ENCODE measurements around the gene ZNF747.

Gene ZNF747

GRCh38 chr16:30556125-30556473 is 21.4 kb upstream of the ZNF747 start:
- Histone ChIP-seq H3K36me3 (ENCODE audit: insufficient read depth, low read length) (no peaks in the 10 kb centered on the region), H2AFZ (ENCODE audit: low read length, unreplicated experiment) (no peak overlapping the region), H3K27me3 (ENCODE audit: insufficient read depth, low read length) (no peaks in the 10 kb centered on the region), H3K79me2 (ENCODE audit: control insufficient read depth, insufficient read depth, low read length, unreplicated experiment) (peaks cover 7% of the 10 kb centered on the region), H3K4me1 (ENCODE audit: control insufficient read depth, insufficient read depth, low read length, unreplicated experiment) (no peaks in the 10 kb centered on the region), H3K4me3 (ENCODE audit: low read depth, low read length) (no peak overlapping the region), H3K27ac (ENCODE audit: low read depth, low read length) (no peak overlapping the region)

- Histone ChIP-seq H3K4me3 (ENCODE audit: low read depth, low read length) (no peak overlapping the region), H3K27me3 (ENCODE audit: insufficient read depth, low read length) (no peaks in the 10 kb centered on the region), H3K4me1 (ENCODE audit: control insufficient read depth, insufficient read depth, low read length, unreplicated experiment) (no peaks in the 10 kb centered on the region), H3K27ac (ENCODE audit: low read depth, low read length) (no peak overlapping the region), H2AFZ (ENCODE audit: low read length, unreplicated experiment) (no peak overlapping the region), H3K79me2 (ENCODE audit: control insufficient read depth, insufficient read depth, low read length, unreplicated experiment) (peaks cover 7% of the 10 kb centered on the region), H3K36me3 (ENCODE audit: insufficient read depth, low read length) (no peaks in the 10 kb centered on the region)
These were observed 20.9 kb upstream of the ZNF747 start for GRCh38 chr16:30555315-30556124.

- H3K4me3 ChIP-seq (ENCODE audit: low read depth, low read length): no peak overlapping the region
- H3K4me1 ChIP-seq (ENCODE audit: control insufficient read depth, insufficient read depth, low read length, unreplicated experiment): no peaks in the 10 kb centered on the region
- no peak overlapping the region for H2AFZ ChIP-seq (ENCODE audit: low read length, unreplicated experiment)
- H3K27me3 ChIP-seq (ENCODE audit: insufficient read depth, low read length): no peaks in the 10 kb centered on the region
- no peak overlapping the region for H3K27ac ChIP-seq (ENCODE audit: low read depth, low read length)
- H3K36me3 ChIP-seq (ENCODE audit: insufficient read depth, low read length): no peaks in the 10 kb centered on the region
- peaks cover 7% of the 10 kb centered on the region for H3K79me2 ChIP-seq (ENCODE audit: control insufficient read depth, insufficient read depth, low read length, unreplicated experiment)
These were observed 20.1 kb upstream of the ZNF747 start for GRCh38 chr16:30554557-30555314.

GRCh38 chr16:30553393-30553899 is 18.8 kb upstream of the ZNF747 start:
- Histone ChIP-seq H3K4me3 (ENCODE audit: low read depth, low read length) (no peak overlapping the region), H3K79me2 (ENCODE audit: control insufficient read depth, insufficient read depth, low read length, unreplicated experiment) (peaks cover 7% of the 10 kb centered on the region), H3K27me3 (ENCODE audit: insufficient read depth, low read length) (no peaks in the 10 kb centered on the region), H3K27ac (ENCODE audit: low read depth, low read length) (no peak overlapping the region), H2AFZ (ENCODE audit: low read length, unreplicated experiment) (no peak overlapping the region), H3K36me3 (ENCODE audit: insufficient read depth, low read length) (no peaks in the 10 kb centered on the region), H3K4me1 (ENCODE audit: control insufficient read depth, insufficient read depth, low read length, unreplicated experiment) (peaks cover 8% of the 10 kb centered on the region)

- H3K27me3 ChIP-seq (ENCODE audit: insufficient read depth, low read length): no peaks in the 10 kb centered on the region
- peaks cover 8% of the 10 kb centered on the region for H3K4me1 ChIP-seq (ENCODE audit: control insufficient read depth, insufficient read depth, low read length, unreplicated experiment)
- H3K27ac ChIP-seq (ENCODE audit: low read depth, low read length): no peak overlapping the region
- no peak overlapping the region for H3K4me3 ChIP-seq (ENCODE audit: low read depth, low read length)
- no peak overlapping the region for H2AFZ ChIP-seq (ENCODE audit: low read length, unreplicated experiment)
- peaks cover 7% of the 10 kb centered on the region for H3K79me2 ChIP-seq (ENCODE audit: control insufficient read depth, insufficient read depth, low read length, unreplicated experiment)
- H3K36me3 ChIP-seq (ENCODE audit: insufficient read depth, low read length): no peaks in the 10 kb centered on the region
These were observed 18.3 kb upstream of the ZNF747 start for GRCh38 chr16:30552956-30553355.

- Histone ChIP-seq H3K27ac (ENCODE audit: low read depth, low read length) (no peak overlapping the region), H3K36me3 (ENCODE audit: insufficient read depth, low read length) (no peaks in the 10 kb centered on the region), H3K79me2 (ENCODE audit: control insufficient read depth, insufficient read depth, low read length, unreplicated experiment) (no peaks in the 10 kb centered on the region), H2AFZ (ENCODE audit: low read length, unreplicated experiment) (no peak overlapping the region), H3K4me1 (ENCODE audit: control insufficient read depth, insufficient read depth, low read length, unreplicated experiment) (peaks cover 8% of the 10 kb centered on the region), H3K27me3 (ENCODE audit: insufficient read depth, low read length) (no peaks in the 10 kb centered on the region), H3K4me3 (ENCODE audit: low read depth, low read length) (no peak overlapping the region)
These were observed 17.1 kb upstream of the ZNF747 start for GRCh38 chr16:30551781-30552180.

- Histone ChIP-seq H3K4me1 (ENCODE audit: control insufficient read depth, insufficient read depth, low read length, unreplicated experiment) (peaks cover 8% of the 10 kb centered on the region), H3K27me3 (ENCODE audit: insufficient read depth, low read length) (no peaks in the 10 kb centered on the region), H2AFZ (ENCODE audit: low read length, unreplicated experiment) (no peak overlapping the region), H3K27ac (ENCODE audit: low read depth, low read length) (no peak overlapping the region), H3K4me3 (ENCODE audit: low read depth, low read length) (no peak overlapping the region), H3K79me2 (ENCODE audit: control insufficient read depth, insufficient read depth, low read length, unreplicated experiment) (no peaks in the 10 kb centered on the region), H3K36me3 (ENCODE audit: insufficient read depth, low read length) (no peaks in the 10 kb centered on the region)
These were observed 14.0 kb upstream of the ZNF747 start for GRCh38 chr16:30548416-30549253.

- no peaks in the 10 kb centered on the region for H3K79me2 ChIP-seq (ENCODE audit: control insufficient read depth, insufficient read depth, low read length, unreplicated experiment)
- peaks cover 17% of the 10 kb centered on the region for H3K4me1 ChIP-seq (ENCODE audit: control insufficient read depth, insufficient read depth, low read length, unreplicated experiment)
- no peak overlapping the region for H3K4me3 ChIP-seq (ENCODE audit: low read depth, low read length)
- no peak overlapping the region for H2AFZ ChIP-seq (ENCODE audit: low read length, unreplicated experiment)
- H3K36me3 ChIP-seq (ENCODE audit: insufficient read depth, low read length): no peaks in the 10 kb centered on the region
- no peak overlapping the region for H3K27ac ChIP-seq (ENCODE audit: low read depth, low read length)
- H3K27me3 ChIP-seq (ENCODE audit: insufficient read depth, low read length): no peaks in the 10 kb centered on the region
These were observed 11.5 kb upstream of the ZNF747 start for GRCh38 chr16:30546115-30546514.

- H3K27me3 ChIP-seq (ENCODE audit: insufficient read depth, low read length): no peaks in the 10 kb centered on the region
- H3K4me3 ChIP-seq (ENCODE audit: low read depth, low read length): no peak overlapping the region
- no peaks in the 10 kb centered on the region for H3K36me3 ChIP-seq (ENCODE audit: insufficient read depth, low read length)
- H3K27ac ChIP-seq (ENCODE audit: low read depth, low read length): no peak overlapping the region
- H3K79me2 ChIP-seq (ENCODE audit: control insufficient read depth, insufficient read depth, low read length, unreplicated experiment): no peaks in the 10 kb centered on the region
- no peak overlapping the region for H2AFZ ChIP-seq (ENCODE audit: low read length, unreplicated experiment)
- H3K4me1 ChIP-seq (ENCODE audit: control insufficient read depth, insufficient read depth, low read length, unreplicated experiment): peaks cover 9% of the 10 kb centered on the region
These were observed 8.4 kb upstream of the ZNF747 start for GRCh38 chr16:30543067-30543466.

- Histone ChIP-seq H3K4me1 (ENCODE audit: control insufficient read depth, insufficient read depth, low read length, unreplicated experiment) (peaks cover 9% of the 10 kb centered on the region), H3K27me3 (ENCODE audit: insufficient read depth, low read length) (no peaks in the 10 kb centered on the region), H3K4me3 (ENCODE audit: low read depth, low read length) (no peak overlapping the region), H3K79me2 (ENCODE audit: control insufficient read depth, insufficient read depth, low read length, unreplicated experiment) (no peaks in the 10 kb centered on the region), H3K36me3 (ENCODE audit: insufficient read depth, low read length) (no peaks in the 10 kb centered on the region), H2AFZ (ENCODE audit: low read length, unreplicated experiment) (no peak overlapping the region), H3K27ac (ENCODE audit: low read depth, low read length) (no peak overlapping the region; the same call in 1 of the 2 replicates)
These were observed 7.1 kb upstream of the ZNF747 start for GRCh38 chr16:30541502-30542329.
